Sigmoid colon (tissue), 7 donors: ENCODE data around the gene COL4A6. TPM values are rescaled to one million over a fixed set of nuclear protein-coding genes. Genes with fewer than 3 reads are reported as not detected.
"Not testable (repeated sequence)": the region's sequence is repeated elsewhere in the genome, so short reads cannot be mapped to it uniquely, and the experiment has no call there.

Experiments used
- DNase-seq: peaks from one replicate; pipeline ENCODE4 v3.0.0-alpha.2; 2019
- H3K27ac ChIP-seq, 4 donors: fragments of 200-600 bp; sonication (generic); one replicate each; pipeline ENCODE4 v1.5.1; 2016 to 2019; ENCODE audit warnings: mild to moderate bottlenecking in 1 of 4
- H3K27me3 ChIP-seq, 3 donors: fragments of 200-600 bp; sonication (generic); one replicate each; pipeline ENCODE4 v1.5.1; 2019; ENCODE audit warnings: mild to moderate bottlenecking in 1 of 3
- H3K36me3 ChIP-seq, 4 donors: fragments of 200-600 bp; sonication (generic); one replicate each; pipeline ENCODE4 v1.5.1; 2016 to 2019
- H3K4me1 ChIP-seq, 4 donors: fragments of 200-600 bp; sonication (generic); one replicate each; pipeline ENCODE4 v1.5.1; 2017 to 2019
- H3K4me3 ChIP-seq, 4 donors: fragments of 200-600 bp; sonication (generic); one replicate each; pipeline ENCODE4 v1.5.1; 2017 to 2019; ENCODE audit warnings: mild to moderate bottlenecking in 2 of 4, moderate library complexity in 1 of 4
- H3K9me3 ChIP-seq, 4 donors: fragments of 200-600 bp in 3 of 4; sonication (generic) in 3 of 4; one replicate each; pipeline versions ENCODE4 v1.5.1 to v1.6.1; 2013 to 2019
- EP300 ChIP-seq, 4 donors: sonication (generic); formaldehyde crosslinking; IDR thresholded peaks; one replicate each; pipeline ENCODE4 v1.6.1; 2017; ENCODE audit warnings: antibody characterized with exemption in 4 of 4
- POLR2A ChIP-seq, 2 donors: fragments of 450-650 bp; IDR thresholded peaks; one replicate each; pipeline ENCODE4 v1.6.1; 2016; ENCODE audit warnings: antibody characterized with exemption in 2 of 2, mild to moderate bottlenecking in 2 of 2, moderate library complexity in 2 of 2
- POLR2AphosphoS5 ChIP-seq, 4 donors: sonication (generic); formaldehyde crosslinking; IDR thresholded peaks; one replicate each; pipeline ENCODE4 v1.6.1; 2017; ENCODE audit warnings: antibody characterized with exemption in 4 of 4
- WGBS, 2 donors: extraction: QIAGEN DNeasy Blood & Tissue Kit; methylation state at CpG; one replicate each; pipeline ENCODE4 v1.1.7; 2013; 5-methylcytosine and 5-hydroxymethylcytosine counted together
- intact Hi-C: fragments of 100-400 bp; cut with DNase I; formaldehyde crosslinking; loops from one replicate; pipeline ENCODE4 v1.15.1; 2023
- polyA plus RNA-seq, 3 donors: library from polyadenylated mRNA; stranded (reverse); fragments of 200-250 nt; gene quantifications; one replicate each; pipeline ENCODE4 v1.2.3, GENCODE V29; 2013
- total RNA-seq, 4 donors: library from RNA; depleted of rRNA; stranded (reverse); fragments of >200 nt; gene quantifications; one replicate each; pipeline ENCODE4 v1.1.0, GENCODE V29; 2016
- TF ChIP-seq, protein P1 (sequence below), 4 experiments: fragments of 450-650 bp in 3 of 4; fragments of 200-600 bp in 1 of 4; IDR thresholded peaks; one replicate each; pipeline ENCODE4 v1.5.1; 2016 to 2019; ENCODE audit warnings: antibody characterized with exemption in 4 of 4, mild to moderate bottlenecking in 3 of 4, moderate library complexity in 2 of 4
- donor health status: healthy with polysubstance abuse.
- donor health status: Bipolar disorder and iron deficiency.
- donor health status: healthy.

COL4A6 gene
- total and polyA plus RNA-seq, 7 donors, result 0.16 to 3.0 (median 0.36) TPM

DNA sequence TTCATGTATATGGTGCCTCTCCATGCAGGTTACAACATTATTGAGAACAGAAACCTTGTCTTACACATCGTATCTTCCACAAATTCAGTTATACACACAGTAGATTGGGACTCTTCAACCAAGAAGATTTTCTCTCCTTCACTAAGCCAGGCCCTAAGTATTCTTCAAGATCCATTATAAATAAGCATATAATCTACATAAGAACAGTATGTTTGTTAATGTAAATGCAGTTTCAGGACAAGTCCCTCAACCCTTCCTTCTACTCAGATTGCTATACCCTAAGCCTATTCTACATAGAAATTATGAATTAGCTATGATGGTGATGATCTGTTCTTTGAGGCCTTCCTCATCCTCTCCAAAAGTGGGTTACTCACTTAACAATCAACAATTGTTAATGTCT is 41.2 kb downstream of the COL4A6 start:
- Histone ChIP-seq H3K4me3 (no peak overlapping the region), H3K27ac (no peak overlapping the region), H3K9me3 (no peaks in the 10 kb centered on the region), H3K4me1 (no peaks in the 10 kb centered on the region), H3K36me3 (no peaks in the 10 kb centered on the region), H3K27me3 (no peaks in the 10 kb centered on the region)
- intact Hi-C loops, result no loop called here
- WGBS, 2 donors, result 93% methylated on average over 1 of the region's 1 CpG
- no peak for DNase-seq
- TF ChIP-seq POLR2A (IDR thresholded peaks at IDR 0.05), result no peak
- no peak for TF ChIP-seq EP300 (IDR thresholded peaks at IDR 0.05)
- TF ChIP-seq, protein P1, sequence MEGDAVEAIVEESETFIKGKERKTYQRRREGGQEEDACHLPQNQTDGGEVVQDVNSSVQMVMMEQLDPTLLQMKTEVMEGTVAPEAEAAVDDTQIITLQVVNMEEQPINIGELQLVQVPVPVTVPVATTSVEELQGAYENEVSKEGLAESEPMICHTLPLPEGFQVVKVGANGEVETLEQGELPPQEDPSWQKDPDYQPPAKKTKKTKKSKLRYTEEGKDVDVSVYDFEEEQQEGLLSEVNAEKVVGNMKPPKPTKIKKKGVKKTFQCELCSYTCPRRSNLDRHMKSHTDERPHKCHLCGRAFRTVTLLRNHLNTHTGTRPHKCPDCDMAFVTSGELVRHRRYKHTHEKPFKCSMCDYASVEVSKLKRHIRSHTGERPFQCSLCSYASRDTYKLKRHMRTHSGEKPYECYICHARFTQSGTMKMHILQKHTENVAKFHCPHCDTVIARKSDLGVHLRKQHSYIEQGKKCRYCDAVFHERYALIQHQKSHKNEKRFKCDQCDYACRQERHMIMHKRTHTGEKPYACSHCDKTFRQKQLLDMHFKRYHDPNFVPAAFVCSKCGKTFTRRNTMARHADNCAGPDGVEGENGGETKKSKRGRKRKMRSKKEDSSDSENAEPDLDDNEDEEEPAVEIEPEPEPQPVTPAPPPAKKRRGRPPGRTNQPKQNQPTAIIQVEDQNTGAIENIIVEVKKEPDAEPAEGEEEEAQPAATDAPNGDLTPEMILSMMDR (IDR thresholded peaks at IDR 0.05), result no peak
- TF ChIP-seq POLR2AphosphoS5 (IDR thresholded peaks at IDR 0.05), result no peak

GRCh38 chrX:108396188-108396891 is 41.9 kb downstream of the COL4A6 start:
- no peak for DNase-seq
- intact Hi-C loops, result no loop called here
- TF ChIP-seq EP300 (IDR thresholded peaks at IDR 0.05), result no peak
- TF ChIP-seq, protein P1 (IDR thresholded peaks at IDR 0.05), result no peak
- no peak for TF ChIP-seq POLR2AphosphoS5 (IDR thresholded peaks at IDR 0.05)
- no peak for TF ChIP-seq POLR2A (IDR thresholded peaks at IDR 0.05)
- no peaks in the 10 kb centered on the region for H3K4me1 ChIP-seq
- peak overlapping the region in 1 of 4 donors; percentile 40 for H3K27ac ChIP-seq
- H3K9me3 ChIP-seq, result no peaks in the 10 kb centered on the region
- no peak overlapping the region for H3K4me3 ChIP-seq
- 83 to 88% methylated on average over 6 of the region's 6 CpGs for WGBS, 2 donors
- H3K27me3 ChIP-seq, result no peaks in the 10 kb centered on the region
- no peaks in the 10 kb centered on the region for H3K36me3 ChIP-seq

- H3K27me3 ChIP-seq, H3K36me3 ChIP-seq, DNase-seq, H3K27ac ChIP-seq, intact Hi-C loops, H3K4me1 ChIP-seq, H3K9me3 ChIP-seq, H3K4me3 ChIP-seq: not testable (repeated sequence)
- 69 to 72% methylated on average over 9 of the region's 9 CpGs for WGBS, 2 donors
Observed at GRCh38 chrX:108390976-108391717, 47.1 kb downstream of the COL4A6 start.

DNA sequence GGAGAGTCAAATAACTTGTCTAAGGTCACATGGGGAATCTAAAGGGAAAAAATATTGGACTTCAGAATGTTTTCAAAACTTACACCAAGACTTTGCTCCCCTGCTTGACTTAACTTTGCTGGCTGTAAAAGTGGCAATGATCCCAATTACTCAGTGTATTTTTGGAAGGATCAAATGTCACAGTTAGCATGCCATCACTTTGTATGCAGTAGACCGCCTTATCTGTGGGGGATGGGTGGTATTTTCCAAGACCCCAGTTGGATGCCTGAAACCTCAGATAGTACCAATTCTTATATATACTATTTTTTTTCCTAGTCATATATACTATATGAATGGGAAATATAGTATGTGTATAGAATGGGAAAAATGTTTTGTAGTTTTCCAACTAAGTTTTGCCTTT is 53.4 kb downstream of the COL4A6 start:
- no peak for TF ChIP-seq POLR2AphosphoS5 (IDR thresholded peaks at IDR 0.05)
- TF ChIP-seq, protein P1 (IDR thresholded peaks at IDR 0.05), result no peak
- TF ChIP-seq POLR2A (IDR thresholded peaks at IDR 0.05), result no peak
- no peak for TF ChIP-seq EP300 (IDR thresholded peaks at IDR 0.05)
- 79 to 82% methylated on average over 1 of the region's 1 CpG for WGBS, 2 donors
- no peaks in the 10 kb centered on the region for H3K27me3 ChIP-seq
- no peak overlapping the region for H3K27ac ChIP-seq
- intact Hi-C loops, result no loop called here
- H3K4me1 ChIP-seq, result no peaks in the 10 kb centered on the region
- DNase-seq, result no peak
- H3K4me3 ChIP-seq, result no peak overlapping the region
- H3K36me3 ChIP-seq, result no peaks in the 10 kb centered on the region
- H3K9me3 ChIP-seq, result no peaks in the 10 kb centered on the region

GRCh38 chrX:108380222-108380621 is 58.0 kb downstream of the COL4A6 start:
- Histone ChIP-seq H3K27ac (no peak overlapping the region), H3K36me3 (no peaks in the 10 kb centered on the region), H3K9me3 (no peaks in the 10 kb centered on the region), H3K4me3 (no peak overlapping the region), H3K27me3 (no peaks in the 10 kb centered on the region), H3K4me1 (no peaks in the 10 kb centered on the region)
- intact Hi-C loops, result no loop called here
- no peak for TF ChIP-seq POLR2A (IDR thresholded peaks at IDR 0.05)
- TF ChIP-seq EP300 (IDR thresholded peaks at IDR 0.05), result no peak
- TF ChIP-seq, protein P1 (IDR thresholded peaks at IDR 0.05), result no peak
- no peak for TF ChIP-seq POLR2AphosphoS5 (IDR thresholded peaks at IDR 0.05)
- 74 to 90% methylated on average over 2 of the region's 2 CpGs for WGBS, 2 donors
- DNase-seq, result no peak

DNA sequence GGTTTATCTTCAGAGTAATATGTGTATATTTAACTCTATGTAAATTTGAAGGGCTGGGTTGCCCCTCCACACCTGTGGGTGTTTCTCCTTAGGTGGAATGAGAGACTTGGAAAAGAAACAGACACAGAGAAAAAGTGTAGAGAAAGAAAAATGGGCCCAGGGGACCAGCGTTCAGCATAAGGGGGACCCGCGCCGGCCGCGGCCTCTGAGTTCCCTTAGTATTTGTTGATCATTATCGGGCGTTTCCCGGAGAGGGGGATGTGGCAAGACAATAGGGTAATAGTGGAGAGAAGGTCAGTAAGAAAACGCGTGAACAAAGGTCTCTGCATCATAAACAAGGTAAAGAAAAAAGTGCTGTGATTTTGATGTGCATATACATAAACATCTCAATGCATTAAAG is 61.4 kb downstream of the COL4A6 start:
- H3K9me3 ChIP-seq, H3K27ac ChIP-seq, H3K27me3 ChIP-seq, intact Hi-C loops, DNase-seq, H3K36me3 ChIP-seq, H3K4me3 ChIP-seq, H3K4me1 ChIP-seq: not testable (repeated sequence)
- 21 to 35% methylated on average over 11 of the region's 11 CpGs for WGBS, 2 donors

- 50 to 76% methylated on average over 2 of the region's 2 CpGs for WGBS, 2 donors
- intact Hi-C loops, H3K4me1 ChIP-seq, H3K36me3 ChIP-seq, H3K27ac ChIP-seq, H3K27me3 ChIP-seq, H3K9me3 ChIP-seq, H3K4me3 ChIP-seq, DNase-seq: not testable (repeated sequence)
Observed at GRCh38 chrX:108375591-108375990, 62.6 kb downstream of the COL4A6 start.
